ENCODE measurements around the gene LGALS7. TPM values are rescaled to one million over a fixed set of nuclear protein-coding genes. Genes with fewer than 3 reads are reported as not detected.
"Not testable (repeated sequence)": the region's sequence is repeated elsewhere in the genome, so short reads cannot be mapped to it uniquely, and the experiment has no call there.

The LGALS7 gene
- total RNA-seq, 2 experiments from 2014 or later = not detected

DNA sequence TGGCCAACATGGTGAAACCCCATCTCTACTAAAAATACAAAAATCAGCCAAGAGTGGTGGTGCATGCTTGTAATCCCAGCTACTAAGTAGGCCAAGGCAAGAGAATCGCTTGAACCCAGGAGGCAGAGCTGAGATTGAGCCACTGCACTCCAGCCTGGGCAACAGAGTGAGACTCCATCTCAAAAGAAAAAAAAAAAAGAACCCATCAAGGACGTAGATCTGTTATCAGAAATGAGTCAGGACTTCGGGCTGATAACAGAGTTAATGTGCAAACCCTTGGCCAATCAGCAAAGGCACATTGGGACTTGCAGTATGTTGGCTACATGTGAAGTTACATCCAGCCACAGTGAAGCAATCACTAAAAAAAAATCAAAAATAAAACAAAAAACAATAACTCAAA, 10.9 kb upstream of the LGALS7 start:
- ATAC-seq (no peak), DNase-seq (no peak)
- Mint-ChIP-seq H3K27me3 (no peaks in the 10 kb centered on the region), H3K4me1 (ENCODE audit: low read depth) (no peaks in the 10 kb centered on the region), H3K9me3 (no peaks in the 10 kb centered on the region), H3K4me3 (no peak overlapping the region), H3K36me3 (ENCODE audit: low read depth) (no peaks in the 10 kb centered on the region), H3K27ac (no peak overlapping the region)
- TF ChIP-seq, protein P1, sequence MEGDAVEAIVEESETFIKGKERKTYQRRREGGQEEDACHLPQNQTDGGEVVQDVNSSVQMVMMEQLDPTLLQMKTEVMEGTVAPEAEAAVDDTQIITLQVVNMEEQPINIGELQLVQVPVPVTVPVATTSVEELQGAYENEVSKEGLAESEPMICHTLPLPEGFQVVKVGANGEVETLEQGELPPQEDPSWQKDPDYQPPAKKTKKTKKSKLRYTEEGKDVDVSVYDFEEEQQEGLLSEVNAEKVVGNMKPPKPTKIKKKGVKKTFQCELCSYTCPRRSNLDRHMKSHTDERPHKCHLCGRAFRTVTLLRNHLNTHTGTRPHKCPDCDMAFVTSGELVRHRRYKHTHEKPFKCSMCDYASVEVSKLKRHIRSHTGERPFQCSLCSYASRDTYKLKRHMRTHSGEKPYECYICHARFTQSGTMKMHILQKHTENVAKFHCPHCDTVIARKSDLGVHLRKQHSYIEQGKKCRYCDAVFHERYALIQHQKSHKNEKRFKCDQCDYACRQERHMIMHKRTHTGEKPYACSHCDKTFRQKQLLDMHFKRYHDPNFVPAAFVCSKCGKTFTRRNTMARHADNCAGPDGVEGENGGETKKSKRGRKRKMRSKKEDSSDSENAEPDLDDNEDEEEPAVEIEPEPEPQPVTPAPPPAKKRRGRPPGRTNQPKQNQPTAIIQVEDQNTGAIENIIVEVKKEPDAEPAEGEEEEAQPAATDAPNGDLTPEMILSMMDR (IDR thresholded peaks at IDR 0.05) = no peak
- POLR2A ChIA-PET = no interaction called here
- CTCF ChIA-PET = no interaction called here
- intact Hi-C loops (cut with micrococcal nuclease) = no loop called here

- DNase-seq; H3K4me3 Mint-ChIP-seq; intact Hi-C loops (cut with micrococcal nuclease); H3K9me3 Mint-ChIP-seq; H3K36me3 Mint-ChIP-seq (ENCODE audit: low read depth); H3K27me3 Mint-ChIP-seq; H3K4me1 Mint-ChIP-seq (ENCODE audit: low read depth); CTCF ChIA-PET; POLR2A ChIA-PET; H3K27ac Mint-ChIP-seq; ATAC-seq: not testable (repeated sequence)
Observed at GRCh38 chr19:38782212-38782611, 8.9 kb upstream of the LGALS7 start.

- Mint-ChIP-seq H3K4me3 (no peak overlapping the region), H3K27me3 (no peaks in the 10 kb centered on the region), H3K4me1 (ENCODE audit: low read depth) (no peaks in the 10 kb centered on the region), H3K9me3 (no peaks in the 10 kb centered on the region), H3K36me3 (ENCODE audit: low read depth) (no peaks in the 10 kb centered on the region), H3K27ac (no peak overlapping the region)
- POLR2A ChIA-PET = no interaction called here
- DNase-seq (no peak), ATAC-seq (no peak)
- TF ChIP-seq, protein P1 (IDR thresholded peaks at IDR 0.05) = no peak
- CTCF ChIA-PET = no interaction called here
- intact Hi-C loops (cut with micrococcal nuclease) = no loop called here
Observed at GRCh38 chr19:38781058-38781457, 7.7 kb upstream of the LGALS7 start.

- intact Hi-C loops (cut with micrococcal nuclease) = no loop called here
- ATAC-seq = no peak
- CTCF ChIA-PET = no interaction called here
Observed at GRCh38 chr19:38780443-38780842, 7.1 kb upstream of the LGALS7 start.

DNA sequence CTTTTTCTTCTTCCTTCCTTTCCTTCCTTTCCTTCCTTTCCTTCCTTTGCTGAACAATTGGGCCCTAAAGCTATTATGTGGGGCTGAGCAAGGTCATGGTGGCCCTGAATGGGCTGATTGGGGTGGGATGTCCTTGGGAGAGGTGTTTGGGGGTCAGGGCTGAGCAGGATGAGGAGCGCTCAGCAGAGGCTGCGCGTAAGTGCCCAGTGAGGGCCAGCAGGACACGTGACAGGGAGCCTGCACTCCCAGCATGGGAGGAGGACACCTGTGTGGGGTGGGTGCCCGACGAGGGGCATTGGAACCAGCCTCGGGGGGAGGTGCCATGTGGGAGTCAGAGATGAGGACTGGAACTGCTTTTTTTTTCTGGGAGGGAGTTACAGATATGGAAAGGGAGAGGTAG, 5.4 kb upstream of the LGALS7 start:
- intact Hi-C loops (cut with micrococcal nuclease) = no loop called here
- DNase-seq = no peak
- Mint-ChIP-seq H3K4me1 (ENCODE audit: low read depth) (no peaks in the 10 kb centered on the region), H3K9me3 (no peaks in the 10 kb centered on the region), H3K4me3 (no peak overlapping the region), H3K27ac (no peak overlapping the region), H3K27me3 (no peaks in the 10 kb centered on the region), H3K36me3 (ENCODE audit: low read depth) (no peaks in the 10 kb centered on the region)
- ChIA-PET POLR2A (no interaction called here), CTCF (no interaction called here)
- no peak for ATAC-seq
- TF ChIP-seq, protein P1 (IDR thresholded peaks at IDR 0.05) = no peak

More at GRCh38 chr19:38780443-38780842, 7.1 kb upstream of the LGALS7 start:
- no peak overlapping the region for H3K4me3 Mint-ChIP-seq
- TF ChIP-seq, protein P1 (IDR thresholded peaks at IDR 0.05) = no peak
- DNase-seq = no peak
- H3K27me3 Mint-ChIP-seq = no peaks in the 10 kb centered on the region
- no peaks in the 10 kb centered on the region for H3K4me1 Mint-ChIP-seq (ENCODE audit: low read depth)
- no peaks in the 10 kb centered on the region for H3K36me3 Mint-ChIP-seq (ENCODE audit: low read depth)
- no peak overlapping the region for H3K27ac Mint-ChIP-seq
- POLR2A ChIA-PET = no interaction called here
- no peaks in the 10 kb centered on the region for H3K9me3 Mint-ChIP-seq

All from activated CD8-positive, alpha-beta T cell treated with anti-CD3 and anti-CD28 coated beads for 36 hours (primary cell).